GM18873 (cell line): ENCODE data around the gene PTCH2.

Source experiments
- ATAC-seq: cut with Tn5 transposase; IDR thresholded peaks from one replicate; pipeline ENCODE4 v1.9.1; 2021; ENCODE audit warnings: mild to moderate bottlenecking, moderate library complexity, moderate number of reproducible peaks; ENCODE audit not compliant: unreplicated experiment, low FRiP score

The PTCH2 gene

GRCh38 chr1:44842862-44843655 is at the start of gene PTCH2:
Gene PTCH2, minus strand, starts transcription at chr1:44843253. Its CDS starts 321 bp downstream, at chr1:44842932.
- no peak for ATAC-seq

- ATAC-seq = no peak
Observed at GRCh38 chr1:44890007-44890406, 47.0 kb upstream of the PTCH2 start.

- no peak for ATAC-seq
Observed at GRCh38 chr1:44885406-44885805, 42.4 kb upstream of the PTCH2 start.

GRCh38 chr1:44884746-44885145 is 41.7 kb upstream of the PTCH2 start:
- ATAC-seq = no peak

GRCh38 chr1:44881011-44881632 is 38.1 kb upstream of the PTCH2 start:
- no peak for ATAC-seq

GRCh38 chr1:44874155-44874554 is 31.1 kb upstream of the PTCH2 start:
- ATAC-seq = no peak

- no peak for ATAC-seq
Observed at GRCh38 chr1:44870096-44870495, 27.0 kb upstream of the PTCH2 start.

- ATAC-seq = no peak
Observed at GRCh38 chr1:44867801-44868200, 24.7 kb upstream of the PTCH2 start.

- no peak for ATAC-seq
Observed at GRCh38 chr1:44862829-44863401, 19.9 kb upstream of the PTCH2 start.

GRCh38 chr1:44860891-44861425 is 17.9 kb upstream of the PTCH2 start:
- ATAC-seq = no peak

- ATAC-seq = no peak
Observed at GRCh38 chr1:44860331-44860730, 17.3 kb upstream of the PTCH2 start.

GRCh38 chr1:44857446-44857845 is 14.4 kb upstream of the PTCH2 start:
- ATAC-seq = no peak

- ATAC-seq = no peak
Observed at GRCh38 chr1:44855742-44856141, 12.7 kb upstream of the PTCH2 start.

GRCh38 chr1:44854970-44855369 is 11.9 kb upstream of the PTCH2 start:
- ATAC-seq = no peak

GRCh38 chr1:44853201-44853600 is 10.1 kb upstream of the PTCH2 start:
- no peak for ATAC-seq

GRCh38 chr1:44851308-44851707 is 8.3 kb upstream of the PTCH2 start:
- no peak for ATAC-seq

GRCh38 chr1:44849575-44850132 is 6.6 kb upstream of the PTCH2 start:
- no peak for ATAC-seq

GRCh38 chr1:44848456-44849181 is 5.6 kb upstream of the PTCH2 start:
- no peak for ATAC-seq

- ATAC-seq = no peak
Observed at GRCh38 chr1:44847845-44848244, 4.8 kb upstream of the PTCH2 start.

GRCh38 chr1:44846985-44847384 is 3.9 kb upstream of the PTCH2 start:
- ATAC-seq = no peak

- ATAC-seq = no peak
Observed at GRCh38 chr1:44842486-44842861, 579 bp downstream of the PTCH2 start.
